ENCODE results near the gene DLGAP1. TPM values are rescaled to one million over a fixed set of nuclear protein-coding genes. Genes with fewer than 3 reads are reported as not detected.

DLGAP1 gene
- total RNA-seq, 3 donors from 2014 or later = 0.96 to 17.6 (median 5.2) TPM

DNA sequence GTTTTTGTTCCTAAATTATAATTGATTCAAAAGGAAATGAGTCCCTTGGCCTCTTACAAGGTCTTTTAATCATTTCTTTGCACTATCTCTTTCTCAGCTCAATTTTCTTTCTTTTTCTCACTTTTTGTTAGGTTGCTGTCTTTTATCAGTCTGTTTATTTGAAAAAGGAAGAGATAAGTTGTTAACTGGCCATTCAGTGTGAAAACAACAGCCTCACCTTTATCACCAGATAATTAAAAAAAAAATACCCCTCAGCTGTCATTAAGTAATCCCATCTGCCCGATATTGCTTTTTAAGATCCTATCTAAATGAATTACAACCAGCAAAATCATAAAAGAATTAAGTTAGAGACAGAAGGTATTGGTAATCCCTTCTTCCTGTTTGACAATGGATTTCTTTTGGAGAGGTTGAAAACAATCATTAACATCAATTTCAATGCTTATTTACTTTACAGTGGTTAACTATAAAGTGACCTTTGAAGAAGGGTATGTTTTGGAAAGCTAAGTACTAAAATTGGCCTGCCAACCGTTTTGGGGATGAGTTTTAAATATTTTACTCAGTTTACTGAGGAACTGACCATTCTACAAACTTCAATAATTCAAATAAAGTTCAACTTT, 900.2 kb downstream of the DLGAP1 start:
- intact Hi-C loops (cut with DNase I; ENCODE audit: low total_unique reads) = no loop called here

DNA sequence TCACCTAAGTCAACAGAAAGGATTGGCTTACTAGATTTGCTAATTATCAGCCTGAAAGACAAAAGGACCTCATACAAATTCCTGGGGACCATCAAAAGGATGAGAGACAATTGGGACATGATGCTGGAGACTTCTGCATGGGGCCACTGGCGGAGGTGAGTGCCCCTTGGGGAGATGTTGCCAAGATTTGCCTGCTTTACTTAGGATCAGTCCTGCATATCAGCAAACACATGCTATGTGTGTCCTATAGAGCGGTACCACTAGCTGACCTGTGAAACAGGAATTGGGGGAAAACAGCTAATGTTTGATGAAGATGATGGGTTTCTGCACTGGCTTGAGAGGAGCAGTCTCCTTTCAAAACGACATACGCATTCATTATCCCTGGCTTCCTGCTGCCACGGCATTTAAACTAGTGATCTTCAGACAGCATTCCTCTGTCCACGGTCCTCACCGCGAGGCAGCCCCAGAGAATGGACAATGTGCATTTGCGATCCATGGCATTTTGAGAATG, 901.0 kb downstream of the DLGAP1 start:
- no peaks in the 10 kb centered on the region for H3K4me1 ChIP-seq
- TF ChIP-seq, protein P1, sequence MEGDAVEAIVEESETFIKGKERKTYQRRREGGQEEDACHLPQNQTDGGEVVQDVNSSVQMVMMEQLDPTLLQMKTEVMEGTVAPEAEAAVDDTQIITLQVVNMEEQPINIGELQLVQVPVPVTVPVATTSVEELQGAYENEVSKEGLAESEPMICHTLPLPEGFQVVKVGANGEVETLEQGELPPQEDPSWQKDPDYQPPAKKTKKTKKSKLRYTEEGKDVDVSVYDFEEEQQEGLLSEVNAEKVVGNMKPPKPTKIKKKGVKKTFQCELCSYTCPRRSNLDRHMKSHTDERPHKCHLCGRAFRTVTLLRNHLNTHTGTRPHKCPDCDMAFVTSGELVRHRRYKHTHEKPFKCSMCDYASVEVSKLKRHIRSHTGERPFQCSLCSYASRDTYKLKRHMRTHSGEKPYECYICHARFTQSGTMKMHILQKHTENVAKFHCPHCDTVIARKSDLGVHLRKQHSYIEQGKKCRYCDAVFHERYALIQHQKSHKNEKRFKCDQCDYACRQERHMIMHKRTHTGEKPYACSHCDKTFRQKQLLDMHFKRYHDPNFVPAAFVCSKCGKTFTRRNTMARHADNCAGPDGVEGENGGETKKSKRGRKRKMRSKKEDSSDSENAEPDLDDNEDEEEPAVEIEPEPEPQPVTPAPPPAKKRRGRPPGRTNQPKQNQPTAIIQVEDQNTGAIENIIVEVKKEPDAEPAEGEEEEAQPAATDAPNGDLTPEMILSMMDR (IDR thresholded peaks at IDR 0.05) = no peak
- TF ChIP-seq POLR2A (IDR thresholded peaks at IDR 0.05) (no peak), POLR2AphosphoS5 (IDR thresholded peaks at IDR 0.05) (no peak)
- H3K27ac ChIP-seq = no peak overlapping the region
- no peaks in the 10 kb centered on the region for H3K9me3 ChIP-seq
- no peak overlapping the region for H3K4me3 ChIP-seq
- no peaks in the 10 kb centered on the region for H3K27me3 ChIP-seq
- H3K36me3 ChIP-seq = no peaks in the 10 kb centered on the region
- no peak for DNase-seq (ENCODE audit: low spot score in 2 of 2)
- intact Hi-C loops (cut with DNase I; ENCODE audit: low total_unique reads) = no loop called here

More for the DNA sequence above, 900.2 kb downstream of the DLGAP1 start:
- Histone ChIP-seq H3K4me3 (no peak overlapping the region), H3K36me3 (no peaks in the 10 kb centered on the region), H3K9me3 (no peaks in the 10 kb centered on the region), H3K4me1 (no peaks in the 10 kb centered on the region), H3K27me3 (no peaks in the 10 kb centered on the region), H3K27ac (no peak overlapping the region)
- TF ChIP-seq, protein P1 (IDR thresholded peaks at IDR 0.05) = no peak
- TF ChIP-seq POLR2A (IDR thresholded peaks at IDR 0.05) = no peak
- no peak for TF ChIP-seq POLR2AphosphoS5 (IDR thresholded peaks at IDR 0.05)
- DNase-seq (ENCODE audit: low spot score in 2 of 2) = no peak

DNA sequence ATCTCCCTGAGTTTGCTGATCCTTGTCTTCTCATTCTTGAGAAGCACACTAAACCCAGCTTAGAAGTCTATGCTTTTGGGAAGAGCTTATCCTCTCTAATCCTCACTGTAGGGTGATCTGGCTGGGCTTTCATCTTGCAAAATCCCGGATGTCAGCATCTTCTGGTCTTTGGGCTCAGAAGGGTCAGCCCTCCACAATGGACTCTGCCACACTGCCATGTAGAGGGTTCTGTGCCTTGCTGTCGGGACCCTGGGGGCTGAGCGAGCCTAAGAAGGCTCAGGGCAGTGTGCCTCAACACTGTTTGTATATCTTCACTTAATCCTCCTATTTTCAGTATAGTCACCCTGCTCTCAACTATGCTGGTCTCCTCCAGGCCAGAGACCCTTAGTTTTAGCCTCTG, 902.8 kb downstream of the DLGAP1 start:
- H3K4me3 ChIP-seq = no peak overlapping the region
- intact Hi-C loops (cut with DNase I; ENCODE audit: low total_unique reads) = no loop called here
- H3K4me1 ChIP-seq = no peaks in the 10 kb centered on the region
- TF ChIP-seq POLR2A (IDR thresholded peaks at IDR 0.05) (no peak), POLR2AphosphoS5 (IDR thresholded peaks at IDR 0.05) (no peak)
- TF ChIP-seq, protein P1 (IDR thresholded peaks at IDR 0.05) = no peak
- H3K27me3 ChIP-seq = no peaks in the 10 kb centered on the region
- no peak overlapping the region for H3K27ac ChIP-seq
- DNase-seq (ENCODE audit: low spot score in 2 of 2) = no peak
- H3K36me3 ChIP-seq = no peaks in the 10 kb centered on the region
- no peaks in the 10 kb centered on the region for H3K9me3 ChIP-seq

DNA sequence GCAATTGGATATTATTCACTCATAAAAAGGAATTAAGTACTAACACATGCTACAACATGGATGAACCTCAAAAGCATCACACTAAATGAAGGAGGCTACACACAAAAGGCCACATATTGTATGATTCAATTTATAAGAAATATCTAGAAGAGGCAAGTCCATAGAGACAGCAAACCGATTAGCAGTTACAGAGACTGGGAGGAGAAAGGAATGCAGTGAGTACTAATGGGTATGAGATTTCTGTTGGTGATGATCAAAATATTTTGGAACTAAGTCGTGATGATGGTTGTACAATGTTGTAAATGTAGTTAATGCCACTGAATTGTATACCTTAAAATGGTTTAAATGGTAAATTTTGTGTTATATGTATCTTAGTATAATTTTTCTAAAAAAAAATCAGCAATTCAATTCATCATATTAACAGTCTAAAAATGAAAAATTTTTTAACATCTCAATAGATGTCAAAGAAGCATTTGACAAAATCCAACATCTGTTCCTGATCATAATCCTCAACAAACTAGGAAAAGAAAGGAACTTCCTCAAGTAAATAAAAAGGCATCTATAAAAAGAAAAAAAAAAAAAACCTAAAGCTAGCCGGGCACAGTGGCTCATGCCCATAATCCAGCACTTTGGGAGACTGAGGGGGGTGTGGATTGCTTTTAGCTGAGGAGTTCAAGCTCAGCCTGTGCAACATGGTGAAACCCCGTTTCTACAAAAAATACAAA, 907.1 kb downstream of the DLGAP1 start:
- Histone ChIP-seq H3K27ac (no peak overlapping the region), H3K9me3 (no peaks in the 10 kb centered on the region), H3K27me3 (no peaks in the 10 kb centered on the region), H3K36me3 (no peaks in the 10 kb centered on the region), H3K4me1 (no peaks in the 10 kb centered on the region), H3K4me3 (no peak overlapping the region)
- TF ChIP-seq POLR2AphosphoS5 (IDR thresholded peaks at IDR 0.05) (no peak), POLR2A (IDR thresholded peaks at IDR 0.05) (no peak)
- TF ChIP-seq, protein P1 (IDR thresholded peaks at IDR 0.05) = no peak
- no peak for DNase-seq (ENCODE audit: low spot score in 2 of 2)
- intact Hi-C loops (cut with DNase I; ENCODE audit: low total_unique reads) = loop anchor here (10.0 kb wide), 1 partner anchor 1187 kb away; no protein-coding TSS in a partner anchor

DNA sequence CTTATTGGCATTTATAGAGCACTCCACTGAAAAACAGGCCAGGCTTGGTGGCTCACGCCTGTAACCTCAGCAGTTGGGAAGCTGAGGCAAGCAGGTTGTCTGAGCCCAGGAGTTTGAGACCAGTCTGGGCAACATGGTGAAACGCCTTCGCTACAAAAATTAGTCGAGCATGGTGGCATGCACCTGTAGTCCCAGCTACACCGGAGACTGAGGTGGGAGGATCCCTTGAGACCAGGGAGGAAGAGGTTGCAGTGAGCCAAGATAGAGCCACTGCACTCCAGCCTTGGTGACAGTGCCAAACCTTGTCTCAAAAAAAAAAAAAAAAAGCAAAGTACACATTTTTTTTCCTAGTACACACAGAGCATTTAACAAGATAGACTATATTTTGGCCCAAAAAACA, 909.0 kb downstream of the DLGAP1 start:
- no peak overlapping the region for H3K27ac ChIP-seq
- H3K27me3 ChIP-seq = no peaks in the 10 kb centered on the region
- no peaks in the 10 kb centered on the region for H3K9me3 ChIP-seq
- no peak overlapping the region for H3K4me3 ChIP-seq
- H3K36me3 ChIP-seq = no peaks in the 10 kb centered on the region
- no peak for TF ChIP-seq POLR2A (IDR thresholded peaks at IDR 0.05)
- TF ChIP-seq POLR2AphosphoS5 (IDR thresholded peaks at IDR 0.05) = no peak
- TF ChIP-seq, protein P1 (IDR thresholded peaks at IDR 0.05) = no peak
- intact Hi-C loops (cut with DNase I; ENCODE audit: low total_unique reads) = loop anchor here (10.0 kb wide), 1 partner anchor 1189 kb away; no protein-coding TSS in a partner anchor
- no peaks in the 10 kb centered on the region for H3K4me1 ChIP-seq
- no peak for DNase-seq (ENCODE audit: low spot score in 2 of 2)

Measured in breast epithelium (tissue), 4 donors.